ENCODE measurements around the gene HES5.

Gene HES5

GRCh38 chr1:2569060-2569459, 39.0 kb upstream of the HES5 start:
- TF ChIP-seq, protein P1, sequence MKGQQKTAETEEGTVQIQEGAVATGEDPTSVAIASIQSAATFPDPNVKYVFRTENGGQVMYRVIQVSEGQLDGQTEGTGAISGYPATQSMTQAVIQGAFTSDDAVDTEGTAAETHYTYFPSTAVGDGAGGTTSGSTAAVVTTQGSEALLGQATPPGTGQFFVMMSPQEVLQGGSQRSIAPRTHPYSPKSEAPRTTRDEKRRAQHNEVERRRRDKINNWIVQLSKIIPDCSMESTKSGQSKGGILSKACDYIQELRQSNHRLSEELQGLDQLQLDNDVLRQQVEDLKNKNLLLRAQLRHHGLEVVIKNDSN (IDR thresholded peaks at IDR 0.05): no peak
- TF ChIP-seq RAD21 (IDR thresholded peaks at IDR 0.05; ENCODE audit: low read depth) (no peak), NFIC (IDR thresholded peaks at IDR 0.05) (no peak), EP300 (IDR thresholded peaks at IDR 0.05; ENCODE audit: borderline replicate concordance) (no peak), ZBTB7A (IDR thresholded peaks at IDR 0.05; ENCODE audit: low read depth) (no peak), TAF1 (IDR thresholded peaks at IDR 0.05; ENCODE audit: low read depth) (no peak), CREB1 (IDR thresholded peaks at IDR 0.05; ENCODE audit: low read depth) (no peak), EGR1 (IDR thresholded peaks at IDR 0.05) (no peak), MAX (IDR thresholded peaks at IDR 0.05) (no peak), CEBPB (IDR thresholded peaks at IDR 0.05) (no peak), TCF12 (IDR thresholded peaks at IDR 0.05; ENCODE audit: low read depth) (no peak), YY1 (IDR thresholded peaks at IDR 0.05; ENCODE audit: low read depth) (no peak), TEAD4 (IDR thresholded peaks at IDR 0.05) (no peak)

GRCh38 chr1:2567083-2567679, 37.1 kb upstream of the HES5 start:
- TF ChIP-seq FOXM1 (IDR thresholded peaks at IDR 0.05; ENCODE audit: borderline replicate concordance, low read depth) (no peak), TEAD4 (IDR thresholded peaks at IDR 0.05) (no peak), RAD21 (IDR thresholded peaks at IDR 0.05; ENCODE audit: low read depth) (no peak), ZBTB7A (IDR thresholded peaks at IDR 0.05; ENCODE audit: low read depth) (no peak), CEBPB (IDR thresholded peaks at IDR 0.05) (no peak)
- TF ChIP-seq, protein P1 (IDR thresholded peaks at IDR 0.05): no peak

DNA sequence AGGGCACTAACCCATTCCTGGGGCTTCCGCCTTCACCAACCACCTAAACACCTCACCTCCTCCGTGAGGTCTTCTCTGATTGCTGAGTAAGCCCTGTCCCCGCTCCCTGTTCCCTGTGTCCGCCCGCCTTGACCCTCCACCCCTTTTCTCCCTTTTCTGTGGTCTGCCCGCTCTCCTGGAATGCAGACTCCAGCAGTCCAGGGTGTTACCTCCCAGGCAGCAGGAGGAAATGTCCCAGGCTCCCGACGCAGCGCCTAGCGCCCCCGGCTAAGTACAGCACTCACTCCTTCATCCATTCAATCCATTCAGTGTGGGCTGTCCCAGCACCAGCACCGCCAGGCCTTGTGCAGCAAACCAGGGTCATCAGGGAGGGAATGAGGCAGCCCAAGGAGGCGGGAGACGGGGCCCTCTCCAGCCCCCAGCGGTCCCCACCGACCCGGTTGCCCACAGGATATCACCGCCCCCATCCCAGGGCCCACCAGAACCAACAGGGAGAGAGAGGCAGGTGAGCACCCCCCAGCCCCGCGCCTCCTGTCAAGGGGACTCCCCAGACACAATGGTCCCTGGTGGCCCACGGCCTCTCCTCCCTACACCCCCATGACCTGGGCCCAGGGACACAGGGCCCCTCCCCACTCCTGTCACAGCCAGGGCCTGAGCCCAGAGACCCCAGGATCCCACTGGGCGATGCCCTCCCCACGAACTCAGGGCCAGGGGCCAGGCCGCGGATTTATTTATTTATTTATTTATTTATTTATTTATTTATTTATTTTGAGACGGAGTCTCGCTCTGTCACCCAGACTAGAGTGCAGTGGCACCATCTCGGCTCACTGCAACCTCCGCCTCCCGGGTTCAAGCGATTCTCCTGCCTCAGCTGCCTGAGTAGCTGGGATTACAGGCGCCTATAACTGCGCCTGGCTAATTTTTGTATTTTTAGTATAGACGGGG, 36.3 kb upstream of the HES5 start:
- TF ChIP-seq RAD21 (IDR thresholded peaks at IDR 0.05; ENCODE audit: low read depth): no peak
- TF ChIP-seq FOXM1 (IDR thresholded peaks at IDR 0.05; ENCODE audit: borderline replicate concordance, low read depth): no peak
- no peak for TF ChIP-seq CREB1 (IDR thresholded peaks at IDR 0.05; ENCODE audit: low read depth)
- TF ChIP-seq TEAD4 (IDR thresholded peaks at IDR 0.05): no peak
- TF ChIP-seq, protein P1 (IDR thresholded peaks at IDR 0.05): no peak

- TF ChIP-seq, protein P1 (IDR thresholded peaks at IDR 0.05): no peak
- TF ChIP-seq TAF1 (IDR thresholded peaks at IDR 0.05; ENCODE audit: low read depth) (no peak), ZBTB7A (IDR thresholded peaks at IDR 0.05; ENCODE audit: low read depth) (no peak), NFIC (IDR thresholded peaks at IDR 0.05) (no peak), MAX (IDR thresholded peaks at IDR 0.05) (no peak), RAD21 (IDR thresholded peaks at IDR 0.05; ENCODE audit: low read depth) (no peak), REST (IDR thresholded peaks at IDR 0.05; ENCODE audit: low read depth) (no peak), CREB1 (IDR thresholded peaks at IDR 0.05; ENCODE audit: low read depth) (no peak), EGR1 (IDR thresholded peaks at IDR 0.05) (no peak), TCF12 (IDR thresholded peaks at IDR 0.05; ENCODE audit: low read depth) (no peak), EP300 (IDR thresholded peaks at IDR 0.05; ENCODE audit: borderline replicate concordance) (no peak), YY1 (IDR thresholded peaks at IDR 0.05; ENCODE audit: low read depth) (no peak)
Observed at GRCh38 chr1:2564815-2565374, 34.8 kb upstream of the HES5 start.

GRCh38 chr1:2564006-2564814, 34.1 kb upstream of the HES5 start:
- TF ChIP-seq NFIC (IDR thresholded peaks at IDR 0.05) (no peak), CREB1 (IDR thresholded peaks at IDR 0.05; ENCODE audit: low read depth) (no peak), RAD21 (IDR thresholded peaks at IDR 0.05; ENCODE audit: low read depth) (no peak), TEAD4 (IDR thresholded peaks at IDR 0.05) (no peak), CEBPB (IDR thresholded peaks at IDR 0.05) (no peak), YY1 (IDR thresholded peaks at IDR 0.05; ENCODE audit: low read depth) (no peak), EGR1 (IDR thresholded peaks at IDR 0.05) (no peak), TAF1 (IDR thresholded peaks at IDR 0.05; ENCODE audit: low read depth) (no peak), MAX (IDR thresholded peaks at IDR 0.05) (no peak), TCF12 (IDR thresholded peaks at IDR 0.05; ENCODE audit: low read depth) (no peak), EP300 (IDR thresholded peaks at IDR 0.05; ENCODE audit: borderline replicate concordance) (no peak), ZBTB7A (IDR thresholded peaks at IDR 0.05; ENCODE audit: low read depth) (no peak), FOXM1 (IDR thresholded peaks at IDR 0.05; ENCODE audit: borderline replicate concordance, low read depth) (no peak), REST (IDR thresholded peaks at IDR 0.05; ENCODE audit: low read depth) (no peak)
- TF ChIP-seq, protein P1 (IDR thresholded peaks at IDR 0.05): no peak
